Measurements from ENCODE around the gene PNLDC1. TPM values are rescaled to one million over a fixed set of nuclear protein-coding genes. Genes with fewer than 3 reads are reported as not detected.

Gene PNLDC1
- total and polyA plus RNA-seq, 4 experiments from 2014 or later, result 0.23 to 0.94 (median 0.47) TPM; not detected in 1

DNA sequence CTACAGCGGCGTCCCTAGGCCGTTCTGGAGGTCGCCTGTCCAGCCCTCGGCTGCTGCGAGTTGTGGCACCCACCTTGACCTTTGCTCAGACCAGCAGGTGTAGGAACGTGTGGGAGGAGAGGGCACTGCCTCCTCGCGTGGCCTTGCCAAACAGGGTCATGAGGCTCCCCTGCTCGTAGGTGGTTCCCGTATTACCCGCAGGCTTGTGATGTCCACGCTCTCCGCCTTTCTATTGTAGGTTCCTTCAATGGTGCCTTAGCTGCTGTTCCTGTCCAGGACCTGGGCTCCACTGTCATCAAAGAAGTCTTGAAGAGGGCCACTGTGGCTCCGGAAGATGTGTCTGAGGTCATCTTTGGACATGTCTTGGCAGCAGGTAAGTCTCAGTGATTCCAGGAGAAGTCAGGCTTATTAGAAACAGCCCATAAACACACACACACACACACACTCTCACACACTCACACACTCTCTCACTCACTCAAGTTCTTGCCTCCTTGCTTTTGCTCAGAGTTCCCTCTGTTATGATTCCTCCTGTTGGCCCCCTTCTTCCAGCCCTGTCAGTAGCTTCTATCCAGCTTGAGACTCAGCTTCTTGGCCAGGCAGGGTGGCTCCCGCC is 37.3 kb upstream of the PNLDC1 start:
- no peaks in the 10 kb centered on the region for H3K27me3 ChIP-seq (ENCODE audit: insufficient read depth, low read length)
- DNase-seq, result peak in 4 of 5 donors; percentile 38 to 68 (median 44)
- ChIA-PET POLR2A (ENCODE audit: partially characterized antibody) (interaction anchor here (1.3 to 7.5 kb wide), 6 partner anchors 10 to 69 kb away, joined by 6 to 116 read pairs (median 26); partner anchors contain the start of genes MRPL18, SOD2, TCP1 and WTAP), CTCF (ENCODE audit: partially characterized antibody) (no interaction called here)
- H3K4me3 ChIP-seq (ENCODE audit: low read length in 2 of 2), result peak overlapping the region; percentile 83 to 99
- H3K4me1 Mint-ChIP-seq, result peaks cover 23 to 33% (median 28%) of the 10 kb centered on the region in 4 donors
- no peaks in the 10 kb centered on the region for H3K9me3 Mint-ChIP-seq
- no peaks in the 10 kb centered on the region for H3K27me3 Mint-ChIP-seq
- H3K9me3 ChIP-seq (ENCODE audit: control insufficient read depth in 1 of 2, low read length in 2 of 2), result no peaks in the 10 kb centered on the region
- peaks cover 14 to 50% of the 10 kb centered on the region in 2 donors for H3K36me3 Mint-ChIP-seq
- peak overlapping the region; percentile 93 to 98 (median 98) for H3K27ac Mint-ChIP-seq
- intact Hi-C loops (cut with micrococcal nuclease), result loop anchor here (1.0 to 2.0 kb wide), 4 partner anchors 14 to 69 kb away; partner anchors contain the start of genes SOD2, TCP1 and WTAP
- peak overlapping the region; percentile 94 to 99 (median 96) for H3K4me3 Mint-ChIP-seq
- H3K27ac ChIP-seq (ENCODE audit: low read depth, low read length), result peak overlapping the region; percentile 94
- peaks cover 24% of the 10 kb centered on the region for H3K36me3 ChIP-seq (ENCODE audit: insufficient read depth, low read length)
- peaks cover 16% of the 10 kb centered on the region for H3K4me1 ChIP-seq (ENCODE audit: insufficient read depth, low read length)

DNA sequence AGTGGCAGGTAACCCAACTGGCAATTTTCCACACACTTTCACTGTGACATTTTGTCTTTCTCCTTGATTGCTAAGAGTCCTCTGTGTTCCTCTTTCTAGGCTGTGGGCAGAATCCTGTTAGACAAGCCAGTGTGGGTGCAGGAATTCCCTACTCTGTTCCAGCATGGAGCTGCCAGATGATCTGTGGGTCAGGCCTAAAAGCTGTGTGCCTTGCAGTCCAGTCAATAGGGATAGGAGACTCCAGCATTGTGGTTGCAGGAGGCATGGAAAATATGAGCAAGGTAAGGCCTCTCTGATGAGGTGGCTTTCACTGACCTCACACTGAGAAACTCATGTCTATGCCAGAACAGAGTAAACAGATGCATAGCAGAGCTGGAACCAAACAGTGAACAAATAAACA is 33.2 kb upstream of the PNLDC1 start:
- no peak for DNase-seq
- Mint-ChIP-seq H3K36me3 (peaks cover 52 to 66% of the 10 kb centered on the region in 2 donors), H3K9me3 (peaks cover 0 to 2% (median 0%) of the 10 kb centered on the region in 8 donors), H3K27me3 (no peaks in the 10 kb centered on the region), H3K4me1 (peaks cover 8 to 15% (median 13%) of the 10 kb centered on the region in 4 donors), H3K4me3 (no peak overlapping the region), H3K27ac (no peak overlapping the region)
- H3K4me3 ChIP-seq (ENCODE audit: low read length in 2 of 2), result no peak overlapping the region
- H3K9me3 ChIP-seq (ENCODE audit: control insufficient read depth in 1 of 2, low read length in 2 of 2), result no peaks in the 10 kb centered on the region
- no peaks in the 10 kb centered on the region for H3K27me3 ChIP-seq (ENCODE audit: insufficient read depth, low read length)
- intact Hi-C loops (cut with micrococcal nuclease), result no loop called here
- ChIA-PET CTCF (ENCODE audit: partially characterized antibody) (interaction anchor here (0.9 kb wide), 1 partner anchor 29 kb away, joined by 3 read pairs; no protein-coding TSS in a partner anchor), POLR2A (ENCODE audit: partially characterized antibody) (no interaction called here)
- no peak overlapping the region for H3K27ac ChIP-seq (ENCODE audit: low read depth, low read length)
- H3K4me1 ChIP-seq (ENCODE audit: insufficient read depth, low read length), result peaks cover 9% of the 10 kb centered on the region
- peaks cover 28% of the 10 kb centered on the region for H3K36me3 ChIP-seq (ENCODE audit: insufficient read depth, low read length)

GRCh38 chr6:159769470-159769869 is 30.6 kb upstream of the PNLDC1 start:
- Mint-ChIP-seq H3K4me1 (peaks cover 0 to 4% (median 4%) of the 10 kb centered on the region in 4 donors), H3K27me3 (no peaks in the 10 kb centered on the region), H3K36me3 (peaks cover 52 to 64% of the 10 kb centered on the region in 2 donors), H3K9me3 (peaks cover 0 to 2% (median 0%) of the 10 kb centered on the region in 8 donors), H3K4me3 (no peak overlapping the region), H3K27ac (peak overlapping the region in 1 of 7 donors; percentile 25)
- Histone ChIP-seq H3K36me3 (ENCODE audit: insufficient read depth, low read length) (peaks cover 27% of the 10 kb centered on the region), H3K4me1 (ENCODE audit: insufficient read depth, low read length) (no peaks in the 10 kb centered on the region), H3K4me3 (ENCODE audit: low read length in 2 of 2) (no peak overlapping the region), H3K27ac (ENCODE audit: low read depth, low read length) (no peak overlapping the region), H3K9me3 (ENCODE audit: control insufficient read depth in 1 of 2, low read length in 2 of 2) (no peaks in the 10 kb centered on the region), H3K27me3 (ENCODE audit: insufficient read depth, low read length) (no peaks in the 10 kb centered on the region)
- CTCF ChIA-PET (ENCODE audit: partially characterized antibody), result interaction anchor here (1.1 kb wide), 1 partner anchor 78 kb away, joined by 5 read pairs; no protein-coding TSS in a partner anchor
- no peak for DNase-seq
- POLR2A ChIA-PET (ENCODE audit: partially characterized antibody), result interaction anchor here (1.0 to 1.4 kb wide), 3 partner anchors 7 to 76 kb away, joined by 3 to 6 read pairs (median 3); partner anchors contain the start of genes ACAT2 and TCP1
- intact Hi-C loops (cut with micrococcal nuclease), result no loop called here

DNA sequence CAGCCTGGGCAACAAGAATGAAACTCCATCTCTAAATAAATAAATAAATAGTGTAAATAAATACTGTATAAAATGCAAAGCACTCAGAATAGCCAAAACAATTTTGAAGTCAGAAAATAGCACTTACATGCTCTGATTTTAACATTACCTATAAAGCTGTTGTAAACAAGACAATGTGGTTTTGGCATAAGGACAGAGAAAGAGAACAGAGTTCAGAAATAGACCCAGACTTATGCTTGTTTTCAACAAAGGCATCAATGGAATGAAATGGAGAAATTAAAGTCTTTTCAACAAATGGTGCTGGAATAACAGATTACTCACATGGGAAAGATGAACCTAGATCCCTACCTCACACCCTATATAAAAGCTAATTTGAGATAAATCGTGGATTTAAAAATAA is 27.9 kb upstream of the PNLDC1 start:
- CTCF ChIA-PET (ENCODE audit: partially characterized antibody), result interaction anchor here (0.8 to 2.0 kb wide), 2 partner anchors 18 to 42 kb away, joined by 3 to 5 read pairs; partner anchors contain the start of genes MRPL18 and TCP1
- no peaks in the 10 kb centered on the region for H3K4me1 Mint-ChIP-seq

GRCh38 chr6:159777240-159777904 is 22.7 kb upstream of the PNLDC1 start:
- Histone ChIP-seq H3K27me3 (ENCODE audit: insufficient read depth, low read length) (no peaks in the 10 kb centered on the region), H3K27ac (ENCODE audit: low read depth, low read length) (no peak overlapping the region), H3K9me3 (ENCODE audit: control insufficient read depth in 1 of 2, low read length in 2 of 2) (no peaks in the 10 kb centered on the region), H3K4me3 (ENCODE audit: low read length in 2 of 2) (no peak overlapping the region), H3K4me1 (ENCODE audit: insufficient read depth, low read length) (no peaks in the 10 kb centered on the region), H3K36me3 (ENCODE audit: insufficient read depth, low read length) (peaks cover 56% of the 10 kb centered on the region)
- Mint-ChIP-seq H3K27me3 (no peaks in the 10 kb centered on the region), H3K4me3 (no peak overlapping the region), H3K36me3 (peaks cover 32 to 84% of the 10 kb centered on the region in 2 donors), H3K27ac (peak overlapping the region in 6 of 7 donors; percentile 32 to 88 (median 62)), H3K4me1 (peaks cover 3 to 8% (median 7%) of the 10 kb centered on the region in 4 donors), H3K9me3 (no peaks in the 10 kb centered on the region)
- ChIA-PET POLR2A (ENCODE audit: partially characterized antibody) (interaction anchor here (1.4 kb wide), 1 partner anchor 13 kb away, joined by 7 read pairs; the partner anchor contains the start of genes MRPL18 and TCP1), CTCF (ENCODE audit: partially characterized antibody) (no interaction called here)
- no peak for DNase-seq
- intact Hi-C loops (cut with micrococcal nuclease), result no loop called here

More for the DNA sequence above, 27.9 kb upstream of the PNLDC1 start:
- no peak overlapping the region for H3K27ac ChIP-seq (ENCODE audit: low read depth, low read length)
- no peak for DNase-seq
- peaks cover 26% of the 10 kb centered on the region for H3K36me3 ChIP-seq (ENCODE audit: insufficient read depth, low read length)
- H3K4me1 ChIP-seq (ENCODE audit: insufficient read depth, low read length), result no peaks in the 10 kb centered on the region
- no peak overlapping the region for H3K4me3 ChIP-seq (ENCODE audit: low read length in 2 of 2)
- H3K9me3 ChIP-seq (ENCODE audit: control insufficient read depth in 1 of 2, low read length in 2 of 2), result no peaks in the 10 kb centered on the region
- peaks cover 42 to 72% of the 10 kb centered on the region in 2 donors for H3K36me3 Mint-ChIP-seq
- H3K27me3 ChIP-seq (ENCODE audit: insufficient read depth, low read length), result no peaks in the 10 kb centered on the region
- POLR2A ChIA-PET (ENCODE audit: partially characterized antibody), result interaction anchor here (1.3 to 2.4 kb wide), 2 partner anchors 10 to 19 kb away, joined by 3 to 7 read pairs; partner anchors contain the start of genes ACAT2 and MRPL18
- H3K27me3 Mint-ChIP-seq, result no peaks in the 10 kb centered on the region
- intact Hi-C loops (cut with micrococcal nuclease), result no loop called here
- no peak overlapping the region for H3K27ac Mint-ChIP-seq
- H3K4me3 Mint-ChIP-seq, result no peak overlapping the region
- H3K9me3 Mint-ChIP-seq, result peaks cover 0 to 2% (median 0%) of the 10 kb centered on the region in 8 donors

DNA sequence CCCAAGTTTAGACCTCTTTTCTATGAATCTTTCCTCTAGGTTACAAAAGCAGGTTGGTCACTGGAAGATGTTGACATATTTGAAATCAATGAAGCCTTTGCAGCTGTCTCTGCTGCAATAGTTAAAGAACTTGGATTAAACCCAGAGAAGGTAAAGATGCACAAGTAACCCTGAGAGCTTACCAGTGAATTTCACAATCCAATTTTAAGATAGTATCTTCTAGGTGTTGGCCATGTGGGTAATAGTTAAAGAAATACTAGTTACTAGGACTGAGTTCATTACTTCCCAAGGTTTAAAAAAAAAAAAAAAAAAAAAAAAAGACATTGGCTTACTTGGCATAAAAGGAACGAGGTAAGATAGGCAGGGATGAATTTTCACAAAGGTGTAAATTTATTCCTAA is 21.9 kb upstream of the PNLDC1 start:
- Histone ChIP-seq H3K27ac (ENCODE audit: low read depth, low read length) (no peak overlapping the region), H3K4me1 (ENCODE audit: insufficient read depth, low read length) (no peaks in the 10 kb centered on the region), H3K4me3 (ENCODE audit: low read length in 2 of 2) (no peak overlapping the region), H3K27me3 (ENCODE audit: insufficient read depth, low read length) (no peaks in the 10 kb centered on the region), H3K9me3 (ENCODE audit: control insufficient read depth in 1 of 2, low read length in 2 of 2) (no peaks in the 10 kb centered on the region), H3K36me3 (ENCODE audit: insufficient read depth, low read length) (peaks cover 64% of the 10 kb centered on the region)
- POLR2A ChIA-PET (ENCODE audit: partially characterized antibody), result interaction anchor here (1.4 kb wide), 1 partner anchor 12 kb away, joined by 7 read pairs; the partner anchor contains the start of genes MRPL18 and TCP1
- no peaks in the 10 kb centered on the region for H3K27me3 Mint-ChIP-seq
- H3K4me3 Mint-ChIP-seq, result no peak overlapping the region
- H3K9me3 Mint-ChIP-seq, result no peaks in the 10 kb centered on the region
- H3K36me3 Mint-ChIP-seq, result peaks cover 40 to 90% of the 10 kb centered on the region in 2 donors
- intact Hi-C loops (cut with micrococcal nuclease), result no loop called here
- H3K27ac Mint-ChIP-seq, result peak overlapping the region in 2 of 7 donors; percentile 39 to 55
- no peak for DNase-seq
- peaks cover 10 to 16% (median 14%) of the 10 kb centered on the region in 4 donors for H3K4me1 Mint-ChIP-seq
- CTCF ChIA-PET (ENCODE audit: partially characterized antibody), result no interaction called here

Data from CD4-positive, alpha-beta memory T cell (primary cell).